ENCODE measurements around the gene ANOS1.

The ANOS1 gene

GRCh38 chrX:8730812-8731558 lies 952 bp downstream of the ANOS1 start:
- intact Hi-C loops (cut with micrococcal nuclease), result no loop called here
- Mint-ChIP-seq H3K36me3 (ENCODE audit: low read depth) (no peaks in the 10 kb centered on the region), H3K27ac (no peak overlapping the region), H3K4me3 (peak overlapping the region; percentile 61), H3K4me1 (ENCODE audit: low read depth) (peaks cover 25% of the 10 kb centered on the region), H3K9me3 (no peaks in the 10 kb centered on the region), H3K27me3 (peaks cover 42% of the 10 kb centered on the region)

DNA sequence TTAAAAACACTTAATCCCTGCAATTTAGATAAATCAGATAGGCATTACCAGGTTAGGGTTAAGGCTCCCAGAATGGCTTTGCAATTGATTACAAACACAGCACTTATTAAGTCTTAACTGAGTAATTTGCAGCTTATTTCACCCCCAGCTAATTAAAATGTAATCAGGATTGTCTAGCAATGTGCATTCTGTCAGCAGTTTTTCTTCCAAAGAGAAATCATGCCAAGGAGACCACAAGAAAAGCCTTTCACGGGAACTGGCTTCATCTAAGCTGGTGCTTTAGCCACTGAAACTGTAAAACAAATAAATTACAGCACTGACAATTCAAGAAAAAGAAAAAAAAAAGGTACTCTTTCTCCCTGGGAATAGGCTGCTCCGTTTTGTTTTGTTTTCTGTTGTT lies 2.1 kb downstream of the ANOS1 start:
- Mint-ChIP-seq H3K4me3 (no peak overlapping the region), H3K36me3 (ENCODE audit: low read depth) (no peaks in the 10 kb centered on the region), H3K9me3 (no peaks in the 10 kb centered on the region), H3K4me1 (ENCODE audit: low read depth) (peaks cover 25% of the 10 kb centered on the region), H3K27me3 (peaks cover 42% of the 10 kb centered on the region), H3K27ac (no peak overlapping the region)
- intact Hi-C loops (cut with micrococcal nuclease), result no loop called here

DNA sequence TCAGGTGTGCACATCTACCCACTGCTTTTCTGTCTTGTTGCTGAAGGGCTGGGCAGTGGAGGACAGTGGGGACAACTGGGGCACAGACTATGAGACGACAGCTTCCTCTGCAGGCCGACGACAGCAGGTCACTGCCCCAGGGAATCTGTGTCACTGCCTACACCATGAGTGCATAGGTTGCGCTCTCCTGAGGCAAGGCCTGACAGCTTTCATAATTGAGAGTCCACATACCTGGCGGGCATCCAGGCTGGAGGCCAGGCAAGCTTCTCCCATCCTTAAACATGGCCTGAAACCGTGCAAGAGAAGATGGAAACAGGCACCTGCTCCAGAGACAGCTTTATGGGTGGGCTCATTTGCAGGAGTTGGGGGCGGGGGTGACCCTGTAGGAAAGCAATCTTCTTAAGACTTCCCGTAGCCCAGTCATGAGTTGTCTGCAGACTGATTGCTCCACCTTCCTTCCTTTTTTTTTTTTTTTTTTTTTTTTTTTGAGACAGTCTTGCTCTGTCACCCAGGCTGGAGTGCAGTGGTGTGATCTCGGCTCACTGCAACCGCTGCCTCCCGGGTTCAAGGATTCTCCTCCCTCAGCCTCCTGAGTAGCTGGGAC lies 2.9 kb downstream of the ANOS1 start:
- Mint-ChIP-seq H3K4me3 (no peak overlapping the region), H3K27me3 (peaks cover 43% of the 10 kb centered on the region), H3K4me1 (ENCODE audit: low read depth) (peaks cover 25% of the 10 kb centered on the region), H3K27ac (no peak overlapping the region), H3K9me3 (no peaks in the 10 kb centered on the region), H3K36me3 (ENCODE audit: low read depth) (no peaks in the 10 kb centered on the region)
- intact Hi-C loops (cut with micrococcal nuclease), result no loop called here

DNA sequence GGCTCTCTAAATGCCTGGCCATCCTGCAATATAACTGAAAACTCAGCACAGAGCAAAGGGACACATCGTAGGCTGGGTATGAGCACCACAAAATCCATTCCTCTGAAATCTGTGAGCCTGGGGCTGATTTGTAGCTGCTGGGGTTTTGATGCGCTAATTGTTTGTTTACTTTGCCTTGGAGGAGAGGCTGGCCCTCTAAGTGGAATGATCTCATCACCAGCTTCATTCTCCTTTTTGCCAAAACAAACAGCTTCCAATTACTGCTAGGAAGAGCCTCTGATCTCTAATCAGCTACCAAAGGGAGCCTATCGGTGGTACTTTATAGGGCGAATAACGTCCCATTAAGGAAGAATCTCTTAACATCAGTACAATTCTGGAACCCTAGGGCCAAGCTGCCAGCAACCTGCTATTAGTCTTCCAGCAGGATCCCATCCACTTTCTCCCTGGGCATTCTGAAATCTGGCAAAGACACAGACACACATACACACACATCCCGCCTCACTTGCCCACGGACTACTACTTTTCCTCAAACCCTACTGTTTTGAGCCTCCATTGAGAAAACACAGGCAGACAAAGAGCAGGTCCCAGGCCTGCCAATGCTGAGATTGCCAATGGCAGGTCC lies 5.8 kb downstream of the ANOS1 start:
- Mint-ChIP-seq H3K27me3 (peaks cover 27% of the 10 kb centered on the region), H3K4me1 (ENCODE audit: low read depth) (peaks cover 22% of the 10 kb centered on the region), H3K36me3 (ENCODE audit: low read depth) (no peaks in the 10 kb centered on the region), H3K4me3 (no peak overlapping the region), H3K9me3 (no peaks in the 10 kb centered on the region), H3K27ac (no peak overlapping the region)
- intact Hi-C loops (cut with micrococcal nuclease), result no loop called here

DNA sequence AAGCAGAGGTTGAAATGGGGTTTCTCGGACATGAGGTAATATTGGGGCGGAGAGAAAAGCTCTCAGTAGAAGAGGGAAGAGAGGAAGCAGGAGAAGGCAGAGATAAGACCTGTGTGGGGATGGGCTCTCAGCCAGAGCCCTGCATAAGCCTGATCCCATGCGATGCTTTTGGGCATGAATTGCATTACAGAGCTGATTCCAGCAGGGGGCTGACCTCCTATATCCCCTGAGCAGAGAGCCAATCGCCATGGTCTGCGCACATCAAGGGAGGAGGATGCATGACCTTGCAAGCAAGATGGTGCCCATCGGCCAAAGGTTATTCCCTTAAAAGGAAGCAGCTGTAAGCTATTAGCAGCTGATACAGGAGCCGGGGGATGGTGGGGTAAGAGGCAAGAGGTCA lies 7.6 kb downstream of the ANOS1 start:
- Mint-ChIP-seq H3K4me1 (ENCODE audit: low read depth) (peaks cover 11% of the 10 kb centered on the region), H3K4me3 (no peak overlapping the region)

DNA sequence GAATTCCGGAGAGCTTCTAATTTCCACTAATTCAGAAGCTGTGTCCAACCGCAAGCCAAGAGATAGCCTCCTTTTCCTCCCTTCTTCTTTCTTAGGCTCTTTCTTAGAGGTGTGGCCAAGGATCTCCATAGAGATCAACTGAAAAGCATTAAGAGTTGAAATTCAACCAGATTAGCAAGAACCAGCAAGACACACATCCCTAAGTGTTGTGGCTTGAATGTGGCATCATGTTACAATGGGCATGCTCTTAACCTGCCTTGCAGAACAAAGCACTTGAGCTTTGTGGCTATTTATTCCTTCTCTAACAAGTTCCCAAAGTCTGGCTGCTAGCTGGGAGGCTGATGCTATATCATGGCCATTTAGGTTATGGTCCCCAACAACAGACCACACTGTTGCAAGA lies 10.4 kb downstream of the ANOS1 start:
- no peaks in the 10 kb centered on the region for H3K4me1 Mint-ChIP-seq (ENCODE audit: low read depth)
- H3K9me3 Mint-ChIP-seq, result no peaks in the 10 kb centered on the region
- H3K4me3 Mint-ChIP-seq, result no peak overlapping the region
- no peak overlapping the region for H3K27ac Mint-ChIP-seq
- intact Hi-C loops (cut with micrococcal nuclease), result no loop called here
- H3K27me3 Mint-ChIP-seq, result peaks cover 13% of the 10 kb centered on the region
- no peaks in the 10 kb centered on the region for H3K36me3 Mint-ChIP-seq (ENCODE audit: low read depth)

More for the DNA sequence above, 7.6 kb downstream of the ANOS1 start:
- Mint-ChIP-seq H3K9me3 (no peaks in the 10 kb centered on the region), H3K27ac (no peak overlapping the region), H3K27me3 (peaks cover 13% of the 10 kb centered on the region), H3K36me3 (ENCODE audit: low read depth) (no peaks in the 10 kb centered on the region)
- intact Hi-C loops (cut with micrococcal nuclease), result no loop called here

GRCh38 chrX:8720136-8720535 lies 11.8 kb downstream of the ANOS1 start:
- peaks cover 10% of the 10 kb centered on the region for H3K27me3 Mint-ChIP-seq
- H3K27ac Mint-ChIP-seq, result no peak overlapping the region
- no peaks in the 10 kb centered on the region for H3K9me3 Mint-ChIP-seq
- no peaks in the 10 kb centered on the region for H3K36me3 Mint-ChIP-seq (ENCODE audit: low read depth)
- no peak overlapping the region for H3K4me3 Mint-ChIP-seq
- intact Hi-C loops (cut with micrococcal nuclease), result no loop called here
- H3K4me1 Mint-ChIP-seq (ENCODE audit: low read depth), result no peaks in the 10 kb centered on the region

- no peaks in the 10 kb centered on the region for H3K9me3 Mint-ChIP-seq
- no peak overlapping the region for H3K4me3 Mint-ChIP-seq
- H3K36me3 Mint-ChIP-seq (ENCODE audit: low read depth), result no peaks in the 10 kb centered on the region
- no peak overlapping the region for H3K27ac Mint-ChIP-seq
- intact Hi-C loops (cut with micrococcal nuclease), result no loop called here
- no peaks in the 10 kb centered on the region for H3K4me1 Mint-ChIP-seq (ENCODE audit: low read depth)
- no peaks in the 10 kb centered on the region for H3K27me3 Mint-ChIP-seq
Observed at GRCh38 chrX:8717354-8717753, 14.6 kb downstream of the ANOS1 start.

DNA sequence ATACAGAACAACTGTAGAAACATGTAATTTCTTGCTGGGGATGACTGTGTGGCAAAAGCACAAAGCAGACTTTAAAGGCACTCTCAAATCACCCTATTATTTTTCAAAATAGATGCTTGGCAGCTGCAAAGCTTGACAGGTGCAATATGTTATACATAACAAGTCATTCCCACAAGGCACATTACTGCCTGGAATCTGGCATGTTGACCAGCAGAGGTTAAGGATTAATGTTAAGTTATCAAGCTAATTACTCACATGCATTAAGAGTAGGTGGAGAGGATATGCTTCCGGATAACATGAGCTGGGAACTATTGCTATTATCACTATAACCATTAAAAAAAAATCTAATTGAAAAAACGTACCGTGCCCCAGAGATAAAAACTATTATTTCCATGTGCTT lies 17.8 kb downstream of the ANOS1 start:
- no peaks in the 10 kb centered on the region for H3K9me3 Mint-ChIP-seq
- no peaks in the 10 kb centered on the region for H3K36me3 Mint-ChIP-seq (ENCODE audit: low read depth)
- H3K27me3 Mint-ChIP-seq, result no peaks in the 10 kb centered on the region
- no peak overlapping the region for H3K4me3 Mint-ChIP-seq
- intact Hi-C loops (cut with micrococcal nuclease), result no loop called here
- no peaks in the 10 kb centered on the region for H3K4me1 Mint-ChIP-seq (ENCODE audit: low read depth)
- no peak overlapping the region for H3K27ac Mint-ChIP-seq

- intact Hi-C loops (cut with micrococcal nuclease), result no loop called here
- Mint-ChIP-seq H3K36me3 (ENCODE audit: low read depth) (no peaks in the 10 kb centered on the region), H3K4me3 (no peak overlapping the region), H3K27ac (no peak overlapping the region), H3K27me3 (no peaks in the 10 kb centered on the region), H3K9me3 (no peaks in the 10 kb centered on the region), H3K4me1 (ENCODE audit: low read depth) (no peaks in the 10 kb centered on the region)
Observed at GRCh38 chrX:8711401-8711800, 20.5 kb downstream of the ANOS1 start.

- Mint-ChIP-seq H3K27me3 (no peaks in the 10 kb centered on the region), H3K9me3 (no peaks in the 10 kb centered on the region), H3K4me1 (ENCODE audit: low read depth) (no peaks in the 10 kb centered on the region), H3K36me3 (ENCODE audit: low read depth) (no peaks in the 10 kb centered on the region), H3K27ac (no peak overlapping the region), H3K4me3 (no peak overlapping the region)
- intact Hi-C loops (cut with micrococcal nuclease), result no loop called here
Observed at GRCh38 chrX:8704184-8704583, 27.8 kb downstream of the ANOS1 start.

GRCh38 chrX:8692871-8693270 lies 39.1 kb downstream of the ANOS1 start:
- intact Hi-C loops (cut with micrococcal nuclease), result no loop called here
- Mint-ChIP-seq H3K4me3 (no peak overlapping the region), H3K4me1 (ENCODE audit: low read depth) (no peaks in the 10 kb centered on the region), H3K27ac (no peak overlapping the region), H3K36me3 (ENCODE audit: low read depth) (no peaks in the 10 kb centered on the region), H3K27me3 (no peaks in the 10 kb centered on the region), H3K9me3 (no peaks in the 10 kb centered on the region)

- intact Hi-C loops (cut with micrococcal nuclease), result no loop called here
- H3K9me3 Mint-ChIP-seq, result no peaks in the 10 kb centered on the region
- no peaks in the 10 kb centered on the region for H3K36me3 Mint-ChIP-seq (ENCODE audit: low read depth)
- no peak overlapping the region for H3K27ac Mint-ChIP-seq
- no peaks in the 10 kb centered on the region for H3K27me3 Mint-ChIP-seq
- no peaks in the 10 kb centered on the region for H3K4me1 Mint-ChIP-seq (ENCODE audit: low read depth)
- H3K4me3 Mint-ChIP-seq, result no peak overlapping the region
Observed at GRCh38 chrX:8689473-8689872, 42.5 kb downstream of the ANOS1 start.

GRCh38 chrX:8688776-8689175 lies 43.2 kb downstream of the ANOS1 start:
- Mint-ChIP-seq H3K36me3 (ENCODE audit: low read depth) (no peaks in the 10 kb centered on the region), H3K4me1 (ENCODE audit: low read depth) (no peaks in the 10 kb centered on the region), H3K4me3 (no peak overlapping the region), H3K9me3 (no peaks in the 10 kb centered on the region), H3K27me3 (no peaks in the 10 kb centered on the region), H3K27ac (no peak overlapping the region)
- intact Hi-C loops (cut with micrococcal nuclease), result no loop called here

Measured in dendritic cell treated with granulocyte-macrophage colony-stimulating factor and Interleukin-4, amounts not matched to agents 40 ng/mL and 50 ng/mL, for 4 days (primary cell).